ENCODE data around the gene ZNF573.

The ZNF573 gene

GRCh38 chr19:37719927-37720265 lies 59.5 kb downstream of the ZNF573 start:
- no peak for TF ChIP-seq CTCF (conservative IDR thresholded peaks at IDR 0.05; ENCODE audit: control insufficient read depth, insufficient read depth, low read depth, low read length)
- DNase-seq (ENCODE audit: low read depth): no peak
- H3K4me3 ChIP-seq (ENCODE audit: control insufficient read depth, low read depth, low read length): peak overlapping the region; percentile 90

DNA sequence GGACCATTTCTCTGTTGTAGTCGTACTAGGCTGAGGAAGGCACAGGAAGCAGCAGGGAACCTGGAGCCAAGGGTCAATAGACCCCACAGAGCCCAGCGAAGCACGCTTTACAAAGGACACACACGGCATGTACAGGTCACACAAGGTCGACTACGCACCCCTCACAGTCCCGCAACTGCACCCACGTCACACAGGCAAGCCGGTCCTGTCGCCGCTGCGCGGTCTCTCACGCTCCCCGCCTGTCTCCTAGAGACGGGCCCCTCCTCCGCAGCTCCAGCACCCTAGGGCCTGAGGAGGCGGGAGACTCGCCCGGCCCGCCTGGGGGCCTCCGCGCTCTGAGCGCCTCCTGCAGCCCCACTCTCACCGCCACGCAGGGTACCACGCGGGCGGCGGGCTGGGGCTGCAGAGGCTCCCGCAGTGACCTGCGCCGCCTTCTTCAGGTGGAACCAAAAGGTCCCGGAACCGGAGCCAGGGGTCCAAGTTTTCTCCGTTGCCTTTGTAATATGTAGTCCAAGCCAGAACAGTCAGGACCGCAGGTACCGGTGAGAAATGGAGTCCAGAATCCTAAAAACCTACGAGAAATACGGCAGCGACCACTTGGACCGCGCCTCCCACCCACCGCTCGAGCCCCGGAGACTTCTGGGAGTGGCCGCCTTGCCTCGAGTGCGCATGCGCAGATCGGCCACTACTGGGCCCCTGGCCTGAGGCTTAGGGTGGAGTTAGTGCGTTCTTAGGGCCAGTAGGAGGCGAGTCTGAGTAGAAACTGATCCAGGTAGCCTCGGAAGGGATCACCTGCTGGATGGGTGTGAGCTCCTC lies 60.1 kb downstream of the ZNF573 start, which contains the start of gene ZNF607:
TSS of gene ZNF607 (minus strand) at position 651 of the 816 bp plus-strand sequence. CDS start 8,143 bp downstream, outside the sequence.
- peak; percentile 88 for DNase-seq (ENCODE audit: low read depth)
- peak within 1 kb of the TSS; percentile 90 for H3K4me3 ChIP-seq (ENCODE audit: control insufficient read depth, low read depth, low read length)
- TF ChIP-seq CTCF (conservative IDR thresholded peaks at IDR 0.05; ENCODE audit: control insufficient read depth, insufficient read depth, low read depth, low read length): peak; percentile 61

DNA sequence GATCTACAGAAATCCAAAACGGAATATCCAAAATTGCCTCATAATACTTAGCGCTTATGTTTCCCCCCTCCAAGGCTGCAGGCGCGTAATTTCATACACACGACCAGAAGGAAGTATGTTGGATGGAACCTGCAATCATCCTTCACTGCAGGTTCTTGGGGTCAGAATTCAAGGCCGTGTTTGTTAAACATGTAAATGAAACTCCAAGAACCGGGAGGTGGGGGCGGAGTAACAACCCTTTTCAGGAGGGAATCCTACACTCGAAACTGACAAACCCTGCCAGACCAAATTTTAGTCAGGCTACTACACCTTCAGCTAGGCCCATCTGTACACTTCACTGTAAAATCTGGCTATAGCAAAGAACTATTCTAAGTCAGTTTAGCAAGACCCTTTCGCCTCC lies 61.1 kb downstream of the ZNF573 start:
- no peak for TF ChIP-seq CTCF (conservative IDR thresholded peaks at IDR 0.05; ENCODE audit: control insufficient read depth, insufficient read depth, low read depth, low read length)
- no peak for DNase-seq (ENCODE audit: low read depth)
- peak overlapping the region; percentile 90 for H3K4me3 ChIP-seq (ENCODE audit: control insufficient read depth, low read depth, low read length)

DNA sequence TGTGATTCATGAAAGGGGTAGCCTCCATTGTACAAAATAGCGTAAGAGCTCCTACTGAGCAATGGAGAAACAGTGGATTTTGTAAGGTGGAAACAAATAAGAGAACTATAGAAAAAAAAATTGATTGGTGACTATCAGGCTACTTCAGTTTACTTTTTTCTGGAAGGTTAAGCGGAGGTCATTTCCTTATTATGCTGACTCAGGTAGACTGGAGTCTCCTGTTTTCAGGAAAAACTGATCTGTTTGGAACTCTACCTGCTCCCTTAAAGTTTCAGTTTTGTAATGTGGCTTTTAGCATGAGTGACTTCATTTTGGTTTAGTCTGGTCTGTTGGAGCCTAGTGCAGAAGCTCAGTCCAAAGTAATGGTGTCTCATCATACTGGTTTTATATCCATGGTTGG lies 63.2 kb downstream of the ZNF573 start:
- DNase-seq (ENCODE audit: low read depth): no peak
- no peak for TF ChIP-seq CTCF (conservative IDR thresholded peaks at IDR 0.05; ENCODE audit: control insufficient read depth, insufficient read depth, low read depth, low read length)
- H3K4me3 ChIP-seq (ENCODE audit: control insufficient read depth, low read depth, low read length): no peak overlapping the region

GRCh38 chr19:37706052-37706605 lies 73.3 kb downstream of the ZNF573 start:
- no peak for TF ChIP-seq CTCF (conservative IDR thresholded peaks at IDR 0.05; ENCODE audit: control insufficient read depth, insufficient read depth, low read depth, low read length)
- no peak overlapping the region for H3K4me3 ChIP-seq (ENCODE audit: control insufficient read depth, low read depth, low read length)
- no peak for DNase-seq (ENCODE audit: low read depth)

- no peak for TF ChIP-seq CTCF (conservative IDR thresholded peaks at IDR 0.05; ENCODE audit: control insufficient read depth, insufficient read depth, low read depth, low read length)
- DNase-seq (ENCODE audit: low read depth): no peak
Measured at GRCh38 chr19:37699057-37699456, 80.3 kb downstream of the ZNF573 start.

More at GRCh38 chr19:37699057-37699456, 80.3 kb downstream of the ZNF573 start:
- H3K4me3 ChIP-seq (ENCODE audit: control insufficient read depth, low read depth, low read length): no peak overlapping the region

All from fibroblast of mammary gland (primary cell).